ENCODE measurements around the gene CDHR5.

- TF ChIP-seq, protein P1, sequence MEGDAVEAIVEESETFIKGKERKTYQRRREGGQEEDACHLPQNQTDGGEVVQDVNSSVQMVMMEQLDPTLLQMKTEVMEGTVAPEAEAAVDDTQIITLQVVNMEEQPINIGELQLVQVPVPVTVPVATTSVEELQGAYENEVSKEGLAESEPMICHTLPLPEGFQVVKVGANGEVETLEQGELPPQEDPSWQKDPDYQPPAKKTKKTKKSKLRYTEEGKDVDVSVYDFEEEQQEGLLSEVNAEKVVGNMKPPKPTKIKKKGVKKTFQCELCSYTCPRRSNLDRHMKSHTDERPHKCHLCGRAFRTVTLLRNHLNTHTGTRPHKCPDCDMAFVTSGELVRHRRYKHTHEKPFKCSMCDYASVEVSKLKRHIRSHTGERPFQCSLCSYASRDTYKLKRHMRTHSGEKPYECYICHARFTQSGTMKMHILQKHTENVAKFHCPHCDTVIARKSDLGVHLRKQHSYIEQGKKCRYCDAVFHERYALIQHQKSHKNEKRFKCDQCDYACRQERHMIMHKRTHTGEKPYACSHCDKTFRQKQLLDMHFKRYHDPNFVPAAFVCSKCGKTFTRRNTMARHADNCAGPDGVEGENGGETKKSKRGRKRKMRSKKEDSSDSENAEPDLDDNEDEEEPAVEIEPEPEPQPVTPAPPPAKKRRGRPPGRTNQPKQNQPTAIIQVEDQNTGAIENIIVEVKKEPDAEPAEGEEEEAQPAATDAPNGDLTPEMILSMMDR (IDR thresholded peaks at IDR 0.05) = no peak
- no peak for TF ChIP-seq POLR2A (IDR thresholded peaks at IDR 0.05)
These were observed 997 bp upstream of the CDHR5 start for GRCh38 chr11:625636-626268.
